ENCODE data around the gene RAP2C.
"Not testable (repeated sequence)": the region's sequence is repeated elsewhere in the genome, so short reads cannot be mapped to it uniquely, and the experiment has no call there.

Gene RAP2C

DNA sequence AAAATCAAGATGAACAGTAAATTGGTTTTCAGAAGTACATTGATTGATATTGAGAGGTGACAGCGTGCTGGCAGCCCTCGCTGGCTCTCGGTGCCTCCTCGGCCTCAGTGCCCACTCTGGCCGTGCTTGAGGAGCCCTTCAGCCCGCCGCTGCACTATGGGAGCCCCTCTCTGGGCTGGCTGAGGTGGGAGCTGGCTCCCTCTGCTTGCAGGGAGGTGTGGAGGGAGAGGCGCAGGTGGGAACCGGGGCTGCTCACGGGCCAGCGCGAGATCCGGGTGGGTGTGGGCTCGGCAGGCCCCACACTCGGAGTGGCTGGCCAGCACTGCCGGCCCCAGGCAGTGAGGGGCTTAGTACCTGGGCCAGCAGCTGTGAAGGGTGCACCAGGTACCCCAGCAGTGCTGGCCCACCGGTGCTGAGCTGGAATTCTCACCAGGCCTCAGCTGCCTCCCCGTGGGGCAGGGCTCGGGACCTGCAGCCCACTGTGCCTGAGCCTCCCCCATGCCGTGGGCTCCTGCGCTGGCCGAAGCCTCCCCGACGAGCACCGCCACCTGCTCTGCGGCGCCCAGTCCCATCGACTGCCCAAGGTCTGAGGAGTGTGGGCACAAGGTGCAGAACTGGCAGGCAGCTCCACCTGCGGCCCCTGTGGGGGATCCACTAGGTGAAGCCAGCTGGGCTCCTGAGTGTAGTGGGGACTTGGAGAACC is 25.2 kb downstream of the RAP2C start:
- no peak for DNase-seq

- no peak for DNase-seq
These were observed 27.3 kb downstream of the RAP2C start for GRCh38 chrX:132191938-132192337.

GRCh38 chrX:132188175-132188574 is 31.1 kb downstream of the RAP2C start:
- DNase-seq, result no peak

DNA sequence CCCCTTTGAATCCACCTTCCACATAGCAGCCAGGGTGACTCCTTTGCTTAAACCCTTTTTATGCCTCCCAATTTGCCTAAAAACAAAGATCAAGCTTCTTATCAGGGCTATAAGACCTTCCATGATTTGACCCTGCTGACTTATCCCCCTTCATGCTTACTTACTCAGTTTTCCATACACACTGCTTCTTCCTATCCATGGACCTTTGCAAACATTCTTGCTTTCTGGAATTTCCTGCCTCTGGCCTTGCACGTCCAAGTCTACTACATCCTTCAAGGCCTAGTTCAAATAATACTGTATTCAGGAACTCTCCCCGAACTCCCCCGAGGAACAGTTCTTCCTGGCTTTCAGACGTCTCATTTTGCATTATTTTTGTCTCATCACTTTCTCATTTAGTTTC is 31.8 kb downstream of the RAP2C start:
- DNase-seq, result no peak

- DNase-seq, result no peak
These were observed 34.4 kb downstream of the RAP2C start for GRCh38 chrX:132184871-132185270.

DNA sequence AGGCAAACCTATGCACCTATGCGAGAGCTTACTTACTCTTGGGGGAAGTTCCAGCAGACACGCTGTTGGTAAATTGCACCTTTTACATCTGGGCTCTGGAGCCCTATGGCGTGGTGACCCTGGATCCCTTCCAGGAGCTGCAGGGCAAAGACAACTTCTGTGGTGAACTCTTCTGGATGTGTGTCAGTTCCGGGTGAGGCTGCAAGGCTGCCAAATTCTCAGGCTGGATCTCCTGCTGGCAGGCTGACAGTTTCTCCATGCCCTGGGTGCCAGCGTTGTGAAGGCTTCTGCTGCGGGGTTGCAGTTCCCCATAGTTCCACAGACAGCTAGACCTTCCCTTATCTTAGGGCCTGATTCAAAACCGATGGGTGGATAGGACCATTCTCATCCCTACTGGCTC is 37.9 kb downstream of the RAP2C start:
- DNase-seq, result no peak

DNA sequence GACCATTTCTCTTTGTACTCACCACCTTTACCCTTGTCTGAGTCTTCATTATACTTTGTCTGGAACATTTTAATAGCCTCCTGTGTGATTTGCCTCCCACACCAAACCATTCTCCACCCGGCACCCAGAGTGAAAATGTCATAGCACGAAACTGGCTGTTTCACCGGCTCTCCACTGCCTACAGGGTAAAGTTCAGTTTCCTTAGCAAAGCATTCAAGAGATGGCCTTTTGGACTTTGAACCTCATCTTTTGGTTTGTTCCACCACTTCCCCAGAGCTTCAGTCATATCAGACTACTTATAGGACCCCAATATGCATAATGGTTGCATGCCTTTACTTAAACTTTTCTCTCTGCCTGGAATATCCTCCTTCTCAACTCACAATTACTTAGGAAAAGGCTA is 38.3 kb downstream of the RAP2C start:
- no peak for DNase-seq

- DNase-seq, result no peak
These were observed 45.6 kb downstream of the RAP2C start for GRCh38 chrX:132173647-132174046.

GRCh38 chrX:132171881-132172280 is 47.4 kb downstream of the RAP2C start:
- peak in 1 of 2 experiments; percentile 2 for DNase-seq

GRCh38 chrX:132171478-132171877 is 47.8 kb downstream of the RAP2C start:
- DNase-seq, result no peak

GRCh38 chrX:132169554-132169953 is 49.7 kb downstream of the RAP2C start:
- DNase-seq, result peak; percentile 41 to 77

GRCh38 chrX:132165651-132166050 is 53.6 kb downstream of the RAP2C start:
- no peak for DNase-seq

DNA sequence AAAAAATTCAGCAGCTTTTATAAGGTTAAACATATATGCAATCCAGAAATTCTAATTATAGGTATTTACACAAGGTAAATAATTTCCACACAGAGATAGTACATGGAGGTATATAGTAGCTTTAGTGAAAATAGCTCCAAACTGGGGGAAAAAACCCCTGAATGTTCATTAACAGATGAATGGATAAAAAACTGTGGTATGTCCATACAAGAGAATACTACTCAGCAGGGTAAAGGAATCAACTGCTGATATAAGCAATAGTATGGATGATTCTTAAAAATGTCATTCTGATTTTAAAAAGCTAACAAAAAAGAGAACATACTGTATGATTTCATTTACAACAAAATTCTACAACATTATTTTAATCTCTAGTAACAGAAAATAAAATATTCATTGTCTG is 54.2 kb downstream of the RAP2C start:
- no peak for DNase-seq

DNA sequence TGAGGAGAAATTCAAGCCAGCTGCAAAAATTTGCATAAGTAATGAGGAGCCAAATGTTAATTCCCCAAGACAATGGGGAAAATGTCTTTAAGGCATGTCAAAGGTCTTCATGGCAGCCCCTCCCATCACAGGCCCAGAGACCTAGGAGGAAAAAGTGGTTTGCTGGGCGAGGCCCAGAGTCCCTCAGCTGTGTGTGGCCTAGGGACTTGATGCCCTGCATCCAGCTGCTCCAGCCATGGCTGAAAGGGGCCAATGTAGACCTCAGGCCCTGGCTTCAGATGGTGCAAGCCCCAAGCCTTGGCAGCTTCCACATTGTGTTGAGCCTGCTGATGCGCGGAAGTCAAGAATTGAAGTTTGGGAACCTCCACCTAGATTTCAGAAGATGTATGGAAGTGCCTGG is 56.2 kb downstream of the RAP2C start:
- DNase-seq, result not testable (repeated sequence)

DNA sequence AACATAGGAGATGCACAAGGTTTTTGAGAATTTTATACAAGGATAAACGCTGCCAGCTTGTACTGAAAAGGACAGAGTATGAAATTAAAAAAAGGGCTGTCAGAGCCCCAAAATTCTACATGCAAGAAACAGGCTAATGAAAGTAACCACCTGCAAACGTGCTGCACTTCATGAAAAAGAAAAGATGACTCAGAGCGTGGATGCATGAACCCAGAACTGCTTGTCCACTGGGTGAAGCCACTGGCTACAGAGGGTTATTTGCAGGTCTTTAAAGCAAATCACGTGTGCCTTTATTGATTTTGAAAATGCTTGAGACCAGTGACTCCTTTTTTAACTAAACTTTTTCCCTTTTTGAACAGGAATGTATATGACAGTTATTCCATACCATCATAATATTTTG is 66.1 kb downstream of the RAP2C start:
- DNase-seq, result no peak
